Coronary artery (tissue), 2 donors: ENCODE results near the gene TRIM40.
"Not testable (repeated sequence)": the region's sequence is repeated elsewhere in the genome, so short reads cannot be mapped to it uniquely, and the experiment has no call there.

ENCODE experiments used
- DNase-seq: peaks from one replicate; pipeline ENCODE4 v3.0.0-alpha.2; 2017; ENCODE audit warnings: low spot score
- H3K27ac ChIP-seq, 2 donors: fragments of 200-600 bp; sonication (generic); one replicate each; pipeline ENCODE4 v1.5.1; 2016 to 2019
- H3K4me3 ChIP-seq: fragments of 200-600 bp; sonication (generic); 2 replicates; pipeline ENCODE4 v1.5.1; 2016; ENCODE audit warnings: mild to moderate bottlenecking, moderate library complexity
- TF ChIP-seq, protein P1 (sequence below): fragments of 200-600 bp; sonication (generic); IDR thresholded peaks from one replicate; pipeline ENCODE4 v1.5.1; 2019; ENCODE audit warnings: antibody characterized with exemption

The TRIM40 gene

DNA sequence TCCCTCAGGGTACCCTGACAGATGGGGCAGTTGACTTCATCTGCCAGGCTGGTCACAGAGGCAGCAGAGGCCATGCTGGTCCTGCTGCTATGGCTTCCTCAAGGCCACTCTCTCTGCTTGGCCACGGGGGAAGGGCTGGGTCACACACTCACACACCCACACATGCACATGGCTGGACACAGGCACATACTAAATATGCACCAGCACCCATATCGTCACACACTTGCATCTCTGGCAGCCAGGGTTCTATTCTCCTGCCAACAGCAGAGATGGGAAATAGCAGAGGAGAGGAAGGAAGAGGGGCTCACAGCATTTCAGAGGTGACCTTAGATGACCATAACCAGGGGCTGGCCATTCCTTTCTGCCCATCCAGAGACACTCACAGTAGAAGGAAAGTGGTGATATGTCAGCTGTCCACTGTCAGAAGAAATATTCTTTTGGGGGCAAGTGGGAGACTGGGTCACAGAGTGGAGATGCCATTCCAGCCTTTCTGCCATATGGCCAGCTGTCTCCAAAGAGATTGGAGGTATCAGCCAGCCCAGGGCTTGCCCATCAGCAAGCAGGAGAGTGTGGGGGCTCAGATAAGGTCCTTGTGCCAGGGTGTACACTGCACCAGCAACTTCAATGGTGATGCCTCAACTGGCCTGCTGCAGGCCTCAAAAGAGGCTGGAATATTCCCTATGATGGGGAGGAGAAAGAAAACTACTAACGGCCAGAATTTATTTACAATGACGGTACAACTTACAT lies 25.0 kb downstream of the TRIM40 start, which contains the start of gene TRIM10:
TSS of gene TRIM10 (minus strand) at position 427 of the 747 bp plus-strand sequence. CDS start at position 74, 353 bp downstream.
- Histone ChIP-seq H3K27ac (no peak within 1 kb of the TSS), H3K4me3 (no peak within 1 kb of the TSS)
- TF ChIP-seq, protein P1, sequence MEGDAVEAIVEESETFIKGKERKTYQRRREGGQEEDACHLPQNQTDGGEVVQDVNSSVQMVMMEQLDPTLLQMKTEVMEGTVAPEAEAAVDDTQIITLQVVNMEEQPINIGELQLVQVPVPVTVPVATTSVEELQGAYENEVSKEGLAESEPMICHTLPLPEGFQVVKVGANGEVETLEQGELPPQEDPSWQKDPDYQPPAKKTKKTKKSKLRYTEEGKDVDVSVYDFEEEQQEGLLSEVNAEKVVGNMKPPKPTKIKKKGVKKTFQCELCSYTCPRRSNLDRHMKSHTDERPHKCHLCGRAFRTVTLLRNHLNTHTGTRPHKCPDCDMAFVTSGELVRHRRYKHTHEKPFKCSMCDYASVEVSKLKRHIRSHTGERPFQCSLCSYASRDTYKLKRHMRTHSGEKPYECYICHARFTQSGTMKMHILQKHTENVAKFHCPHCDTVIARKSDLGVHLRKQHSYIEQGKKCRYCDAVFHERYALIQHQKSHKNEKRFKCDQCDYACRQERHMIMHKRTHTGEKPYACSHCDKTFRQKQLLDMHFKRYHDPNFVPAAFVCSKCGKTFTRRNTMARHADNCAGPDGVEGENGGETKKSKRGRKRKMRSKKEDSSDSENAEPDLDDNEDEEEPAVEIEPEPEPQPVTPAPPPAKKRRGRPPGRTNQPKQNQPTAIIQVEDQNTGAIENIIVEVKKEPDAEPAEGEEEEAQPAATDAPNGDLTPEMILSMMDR = no peak
- DNase-seq = no peak

- H3K27ac ChIP-seq = no peak overlapping the region
- no peak for DNase-seq
Measured at GRCh38 chr6:30162265-30163089, 26.5 kb downstream of the TRIM40 start.

GRCh38 chr6:30163090-30163917 lies 27.4 kb downstream of the TRIM40 start, which contains the start of gene TRIM15:
TSS of gene TRIM15 (plus strand) at chr6:30163546. CDS start at chr6:30163685, 139 bp downstream.
- TF ChIP-seq, protein P1 = no peak
- DNase-seq = no peak
- Histone ChIP-seq H3K27ac (no peak within 1 kb of the TSS), H3K4me3 (no peak within 1 kb of the TSS)

More at GRCh38 chr6:30162265-30163089, 26.5 kb downstream of the TRIM40 start:
- H3K4me3 ChIP-seq = no peak overlapping the region
- TF ChIP-seq, protein P1 = no peak

DNA sequence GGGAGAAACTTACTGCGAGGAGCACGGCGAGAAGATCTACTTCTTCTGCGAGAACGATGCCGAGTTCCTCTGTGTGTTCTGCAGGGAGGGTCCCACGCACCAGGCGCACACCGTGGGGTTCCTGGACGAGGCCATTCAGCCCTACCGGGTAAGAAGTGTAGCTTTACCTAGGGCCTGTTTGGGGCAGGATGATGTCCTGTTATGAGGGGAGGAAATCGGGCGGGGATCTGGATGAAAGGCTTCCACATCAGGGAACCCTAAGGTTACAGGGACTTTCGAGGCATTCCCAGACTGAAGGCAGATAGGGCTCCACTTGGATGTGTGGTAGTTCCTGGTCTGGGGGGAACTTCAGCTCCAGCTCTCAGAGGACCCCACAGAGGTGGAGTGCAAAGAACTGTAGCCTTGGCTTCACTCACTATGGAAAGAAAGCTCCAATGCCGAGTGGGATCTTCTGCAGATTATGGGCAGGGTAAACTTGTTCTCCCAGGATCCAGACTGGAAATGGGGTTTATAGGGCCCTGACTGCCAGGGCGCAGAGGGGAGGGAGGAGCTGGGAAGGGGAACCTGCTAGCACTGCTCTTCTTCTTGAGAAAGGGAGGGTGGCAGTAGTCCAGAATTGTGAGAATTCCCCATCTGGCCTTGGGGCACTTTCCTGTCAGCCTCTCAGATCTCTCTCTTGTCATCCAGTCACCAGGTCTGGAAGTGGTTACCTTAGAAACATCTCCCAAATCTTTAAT lies 28.1 kb downstream of the TRIM40 start:
- TF ChIP-seq, protein P1 = no peak
- no peak overlapping the region for H3K4me3 ChIP-seq
- no peak for DNase-seq
- H3K27ac ChIP-seq = no peak overlapping the region

GRCh38 chr6:30164714-30165113 lies 28.8 kb downstream of the TRIM40 start:
- TF ChIP-seq, protein P1 = no peak
- no peak overlapping the region for H3K27ac ChIP-seq
- DNase-seq = no peak
- no peak overlapping the region for H3K4me3 ChIP-seq

DNA sequence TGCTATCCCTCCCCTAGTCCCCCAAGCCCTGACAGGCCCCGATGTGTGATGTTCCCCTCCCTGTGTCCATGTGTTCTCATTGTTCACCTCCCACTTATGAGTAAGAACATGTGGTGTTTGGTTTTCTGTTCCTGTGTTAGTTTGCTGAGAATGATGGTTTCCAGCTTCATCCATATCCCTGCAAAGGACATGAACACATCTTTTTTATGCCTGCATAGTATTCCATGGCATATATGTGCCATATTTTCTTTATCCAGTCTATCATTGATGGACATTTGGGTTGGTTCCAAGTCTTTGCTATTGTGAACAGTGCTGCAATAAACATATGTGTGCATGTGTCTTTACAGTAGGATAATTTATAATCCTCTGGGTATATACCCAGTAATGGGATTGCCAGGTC lies 29.3 kb downstream of the TRIM40 start:
- H3K4me3 ChIP-seq, H3K27ac ChIP-seq, DNase-seq: not testable (repeated sequence)
